ENCODE results near the gene MCOLN1. TPM values are rescaled to one million over a fixed set of nuclear protein-coding genes. Genes with fewer than 3 reads are reported as not detected.
A peak's percentile ranks its signal among the peaks of the same experiment; 100 is the strongest.

The MCOLN1 gene
- total RNA-seq, 1 experiment from 2014 or later, result 16.2 TPM

GRCh38 chr19:7522923-7523667, 671 bp downstream of the MCOLN1 start:
- no peaks in the 10 kb centered on the region for H3K9me3 Mint-ChIP-seq (ENCODE audit: unreplicated experiment)
- H3K27ac Mint-ChIP-seq (ENCODE audit: unreplicated experiment), result peak overlapping the region; percentile 63
- TSS peak; percentile 16 for BruUV-seq (replicated peaks)
- peaks cover 9% of the 10 kb centered on the region for H3K4me1 Mint-ChIP-seq (ENCODE audit: low read depth, unreplicated experiment)
- intact Hi-C loops (cut with micrococcal nuclease; ENCODE audit: unreplicated experiment), result no loop called here
- Histone ChIP-seq H3K4me1 (peaks cover 10% of the 10 kb centered on the region), H3K36me3 (ENCODE audit: control insufficient read depth, insufficient read depth, low read length) (no peaks in the 10 kb centered on the region; the same call in 1 of the 2 replicates), H3K4me3 (ENCODE audit: low read depth, low read length) (peak overlapping the region; percentile 59), H3K9me3 (no peaks in the 10 kb centered on the region), H3K27me3 (replicated peaks; ENCODE audit: control insufficient read depth, insufficient read depth, low read length) (no peaks in the 10 kb centered on the region)
- no peaks in the 10 kb centered on the region for H3K27me3 Mint-ChIP-seq (ENCODE audit: insufficient read depth, unreplicated experiment)
- peaks cover 20% of the 10 kb centered on the region for H3K36me3 Mint-ChIP-seq (ENCODE audit: insufficient read depth, unreplicated experiment)
- ChIA-PET CTCF (interaction anchor here (0.5 to 1.2 kb wide), 3 partner anchors 26 to 45 kb away, joined by 4 to 6 read pairs (median 5); a partner anchor contains a TSS), POLR2A (interaction anchor here (0.6 to 1.0 kb wide), 4 partner anchors 12 to 128 kb away, joined by 3 to 4 read pairs (median 4); partner anchors contain the start of gene PNPLA6)
- peak overlapping the region; percentile 85 for H3K4me3 Mint-ChIP-seq (ENCODE audit: unreplicated experiment)
- no peak for DNase-seq
- TF ChIP-seq CTCF (IDR thresholded peaks at IDR 0.05; ENCODE audit: insufficient read depth in 1 of 2, low read depth in 1 of 2, low read length in 1 of 2, severe bottlenecking in 1 of 2, unreplicated experiment in 1 of 2), result no peak

GRCh38 chr19:7524523-7524922, 2.1 kb downstream of the MCOLN1 start:
- Histone ChIP-seq H3K27me3 (replicated peaks; ENCODE audit: control insufficient read depth, insufficient read depth, low read length) (no peaks in the 10 kb centered on the region), H3K4me1 (peaks cover 10% of the 10 kb centered on the region), H3K9me3 (no peaks in the 10 kb centered on the region), H3K4me3 (ENCODE audit: low read depth, low read length) (no peak overlapping the region), H3K36me3 (ENCODE audit: control insufficient read depth, insufficient read depth, low read length) (no peaks in the 10 kb centered on the region)
- ChIA-PET CTCF (no interaction called here), POLR2A (no interaction called here)
- Mint-ChIP-seq H3K27ac (ENCODE audit: unreplicated experiment) (no peak overlapping the region), H3K4me3 (ENCODE audit: unreplicated experiment) (no peak overlapping the region), H3K36me3 (ENCODE audit: insufficient read depth, unreplicated experiment) (peaks cover 15% of the 10 kb centered on the region), H3K9me3 (ENCODE audit: unreplicated experiment) (no peaks in the 10 kb centered on the region), H3K4me1 (ENCODE audit: low read depth, unreplicated experiment) (peaks cover 9% of the 10 kb centered on the region), H3K27me3 (ENCODE audit: insufficient read depth, unreplicated experiment) (no peaks in the 10 kb centered on the region)
- no peak for DNase-seq
- no TSS peak for BruUV-seq (replicated peaks)
- no peak for TF ChIP-seq CTCF (IDR thresholded peaks at IDR 0.05; ENCODE audit: insufficient read depth in 1 of 2, low read depth in 1 of 2, low read length in 1 of 2, severe bottlenecking in 1 of 2, unreplicated experiment in 1 of 2)
- intact Hi-C loops (cut with micrococcal nuclease; ENCODE audit: unreplicated experiment), result no loop called here

GRCh38 chr19:7524992-7525739, 2.7 kb downstream of the MCOLN1 start:
- POLR2A ChIA-PET, result no interaction called here
- intact Hi-C loops (cut with micrococcal nuclease; ENCODE audit: unreplicated experiment), result no loop called here

More at GRCh38 chr19:7524992-7525739, 2.7 kb downstream of the MCOLN1 start:
- Mint-ChIP-seq H3K27me3 (ENCODE audit: insufficient read depth, unreplicated experiment) (no peaks in the 10 kb centered on the region), H3K27ac (ENCODE audit: unreplicated experiment) (no peak overlapping the region), H3K36me3 (ENCODE audit: insufficient read depth, unreplicated experiment) (peaks cover 15% of the 10 kb centered on the region), H3K9me3 (ENCODE audit: unreplicated experiment) (no peaks in the 10 kb centered on the region), H3K4me1 (ENCODE audit: low read depth, unreplicated experiment) (peaks cover 9% of the 10 kb centered on the region), H3K4me3 (ENCODE audit: unreplicated experiment) (no peak overlapping the region)
- BruUV-seq (replicated peaks), result no TSS peak
- H3K4me3 ChIP-seq (ENCODE audit: low read depth, low read length), result no peak overlapping the region
- peaks cover 10% of the 10 kb centered on the region for H3K4me1 ChIP-seq
- no peaks in the 10 kb centered on the region for H3K27me3 ChIP-seq (replicated peaks; ENCODE audit: control insufficient read depth, insufficient read depth, low read length)
- H3K36me3 ChIP-seq (ENCODE audit: control insufficient read depth, insufficient read depth, low read length), result no peaks in the 10 kb centered on the region
- no peak for TF ChIP-seq CTCF (IDR thresholded peaks at IDR 0.05; ENCODE audit: insufficient read depth in 1 of 2, low read depth in 1 of 2, low read length in 1 of 2, severe bottlenecking in 1 of 2, unreplicated experiment in 1 of 2)
- no peaks in the 10 kb centered on the region for H3K9me3 ChIP-seq
- CTCF ChIA-PET, result no interaction called here
- no peak for DNase-seq

All from Caco-2 (cell line).